Ureter (tissue), 1 donor: ENCODE data around the gene SNX17. TPM values are rescaled to one million over a fixed set of nuclear protein-coding genes. Genes with fewer than 3 reads are reported as not detected.
"Not testable (repeated sequence)": the region's sequence is repeated elsewhere in the genome, so short reads cannot be mapped to it uniquely, and the experiment has no call there.

Source experiments
- DNase-seq: peaks from one replicate; pipeline ENCODE4 v3.0.0-alpha.2; 2020; ENCODE audit warnings: low spot score
- total RNA-seq: library from RNA; stranded (reverse); gene quantifications from one replicate; pipeline ENCODE4 v1.2.4, GENCODE V29; 2023
- donor health status: DM: yes; HTN: yes; CAD: no.

The SNX17 gene, protein sequence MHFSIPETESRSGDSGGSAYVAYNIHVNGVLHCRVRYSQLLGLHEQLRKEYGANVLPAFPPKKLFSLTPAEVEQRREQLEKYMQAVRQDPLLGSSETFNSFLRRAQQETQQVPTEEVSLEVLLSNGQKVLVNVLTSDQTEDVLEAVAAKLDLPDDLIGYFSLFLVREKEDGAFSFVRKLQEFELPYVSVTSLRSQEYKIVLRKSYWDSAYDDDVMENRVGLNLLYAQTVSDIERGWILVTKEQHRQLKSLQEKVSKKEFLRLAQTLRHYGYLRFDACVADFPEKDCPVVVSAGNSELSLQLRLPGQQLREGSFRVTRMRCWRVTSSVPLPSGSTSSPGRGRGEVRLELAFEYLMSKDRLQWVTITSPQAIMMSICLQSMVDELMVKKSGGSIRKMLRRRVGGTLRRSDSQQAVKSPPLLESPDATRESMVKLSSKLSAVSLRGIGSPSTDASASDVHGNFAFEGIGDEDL
- 102 TPM for total RNA-seq

DNA sequence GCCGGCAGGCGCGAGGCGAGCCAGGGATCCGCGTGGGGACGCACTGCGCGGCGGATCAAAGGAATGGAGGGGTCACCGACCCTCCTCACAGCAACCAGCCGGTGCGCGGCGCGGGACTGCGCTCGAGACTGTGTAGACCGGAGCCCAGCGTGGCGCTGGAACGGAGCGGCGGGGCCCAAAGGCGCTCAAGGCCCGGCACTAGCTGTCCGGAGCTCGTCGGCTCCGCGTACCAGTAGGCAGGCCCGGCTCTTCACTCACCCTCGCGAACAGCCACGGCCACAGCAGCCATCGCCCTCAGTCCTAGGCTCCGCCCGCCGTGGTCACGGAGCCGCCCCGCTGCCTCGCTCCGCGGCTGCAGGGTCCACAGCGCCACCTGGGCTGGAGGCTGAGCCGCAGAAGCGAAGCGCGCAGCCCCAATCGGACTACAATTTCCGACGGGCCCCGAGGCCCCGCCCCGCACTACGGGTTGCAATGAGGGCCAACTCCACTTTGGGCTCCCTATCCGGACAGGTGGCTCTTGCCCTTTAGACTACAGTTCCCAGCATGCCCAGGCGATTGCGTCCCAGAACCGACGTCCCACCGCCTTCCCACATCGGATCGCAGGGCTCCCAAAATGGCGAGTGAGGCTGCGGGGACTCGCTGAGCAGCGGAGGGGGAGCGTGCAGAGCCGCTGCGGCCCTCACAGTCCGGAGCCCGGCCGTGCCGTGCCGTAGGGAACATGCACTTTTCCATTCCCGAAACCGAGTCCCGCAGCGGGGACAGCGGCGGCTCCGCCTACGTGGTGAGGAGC, at the start of gene SNX17, which contains the start of gene EIF2B4:
TSS of gene SNX17 (plus strand) at position 591 of the 790 bp plus-strand sequence. CDS start at position 719, 128 bp downstream.
TSS of gene EIF2B4 (minus strand) at position 313 of the 790 bp plus-strand sequence. CDS start at position 289, 24 bp downstream.
- DNase-seq, result peak; percentile 99

DNA sequence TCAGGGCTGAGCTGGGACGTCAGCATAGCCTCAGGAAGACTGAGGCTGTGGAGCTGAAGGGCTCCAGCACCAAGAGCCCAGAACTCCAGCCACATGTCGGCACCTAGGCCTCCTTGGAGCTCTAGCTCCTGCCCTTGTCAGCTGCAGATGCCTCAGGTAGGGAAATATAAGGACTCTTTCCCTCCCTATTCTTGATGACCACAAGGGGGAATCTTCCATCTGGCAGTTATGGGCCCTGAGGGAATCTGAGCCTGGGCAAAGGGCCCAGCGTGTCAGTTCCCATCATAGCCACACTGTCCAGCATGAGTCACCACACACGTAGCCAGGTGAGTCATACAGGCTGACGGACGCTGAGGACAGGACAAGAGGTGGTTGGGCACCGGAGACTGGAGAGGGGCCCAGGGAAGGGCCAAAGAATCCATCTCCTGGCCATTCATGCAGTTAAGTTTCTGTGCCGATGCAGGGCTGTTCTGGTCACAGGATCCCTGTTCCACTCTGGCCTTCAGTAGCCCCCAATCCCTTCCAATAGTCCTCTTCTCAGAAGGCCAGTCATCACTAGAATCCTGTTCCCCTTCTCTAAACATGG, 49.4 kb upstream of the SNX17 start:
- DNase-seq, result peak; percentile 62

DNA sequence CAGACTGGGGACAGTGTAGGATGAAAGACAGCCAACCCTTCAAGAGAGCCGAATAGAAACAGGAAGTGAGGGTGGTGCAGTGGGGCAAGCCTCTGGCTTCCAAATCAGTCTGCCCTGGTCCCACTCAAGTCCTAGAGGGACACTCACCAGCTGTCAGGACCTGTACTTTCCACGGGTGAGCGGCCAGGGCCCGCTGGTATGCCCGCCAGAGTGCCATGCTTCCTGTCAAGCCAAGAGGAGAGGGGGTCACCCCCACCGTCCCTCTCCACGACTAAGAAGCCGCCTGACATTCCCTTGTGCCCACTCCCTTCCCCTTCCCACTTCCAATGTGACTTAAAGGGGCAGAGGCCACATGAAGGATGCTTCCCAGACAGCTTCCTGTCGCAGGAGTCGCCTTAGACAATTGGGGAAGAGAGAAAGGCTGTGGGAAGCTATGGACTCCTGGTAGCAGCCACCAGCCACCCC, 48.1 kb upstream of the SNX17 start:
- no peak for DNase-seq

DNA sequence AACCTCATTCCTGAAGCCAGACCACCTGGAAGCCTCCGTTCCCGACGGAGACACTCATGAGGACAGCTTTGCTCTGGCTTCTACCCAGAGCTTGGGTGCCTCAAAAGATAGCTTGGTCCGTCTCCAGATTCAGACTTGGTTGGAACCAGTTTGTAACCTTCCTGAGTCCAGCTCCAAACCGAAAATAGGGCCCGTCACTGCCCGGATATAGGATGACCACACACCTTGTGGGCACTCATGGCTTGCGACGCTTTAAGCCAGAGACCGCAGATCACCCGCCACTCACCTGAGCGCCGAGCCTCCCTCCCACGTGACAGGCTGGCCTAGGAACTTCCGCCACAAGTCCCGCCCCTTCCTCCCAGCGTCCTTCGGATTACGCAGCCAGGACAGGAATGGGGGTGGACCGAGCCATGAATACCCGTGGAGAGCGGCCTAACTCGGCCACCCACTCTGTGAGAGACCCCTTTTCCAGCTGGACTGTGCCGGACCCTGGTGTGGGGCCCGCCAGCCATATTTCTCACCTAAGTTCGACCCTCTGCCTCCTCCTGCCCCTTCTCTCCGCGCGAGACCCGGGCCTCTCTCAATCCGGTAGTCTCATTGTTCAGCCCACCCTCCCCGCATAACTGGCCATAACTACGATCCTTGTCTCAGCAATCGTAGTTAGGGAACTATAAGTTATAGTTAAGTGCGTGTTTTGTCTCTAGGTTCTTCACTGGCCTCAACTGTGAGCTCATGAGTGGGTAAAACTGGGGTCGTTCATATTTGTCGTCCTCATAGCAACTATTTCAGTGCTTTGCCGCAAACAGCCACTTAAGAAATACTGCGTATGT, 47.4 kb upstream of the SNX17 start, which contains the start of gene MPV17:
TSS of gene MPV17 (minus strand) at position 332 of the 830 bp plus-strand sequence. CDS start 580 bp downstream, outside the sequence.
- peak; percentile 95 for DNase-seq

DNA sequence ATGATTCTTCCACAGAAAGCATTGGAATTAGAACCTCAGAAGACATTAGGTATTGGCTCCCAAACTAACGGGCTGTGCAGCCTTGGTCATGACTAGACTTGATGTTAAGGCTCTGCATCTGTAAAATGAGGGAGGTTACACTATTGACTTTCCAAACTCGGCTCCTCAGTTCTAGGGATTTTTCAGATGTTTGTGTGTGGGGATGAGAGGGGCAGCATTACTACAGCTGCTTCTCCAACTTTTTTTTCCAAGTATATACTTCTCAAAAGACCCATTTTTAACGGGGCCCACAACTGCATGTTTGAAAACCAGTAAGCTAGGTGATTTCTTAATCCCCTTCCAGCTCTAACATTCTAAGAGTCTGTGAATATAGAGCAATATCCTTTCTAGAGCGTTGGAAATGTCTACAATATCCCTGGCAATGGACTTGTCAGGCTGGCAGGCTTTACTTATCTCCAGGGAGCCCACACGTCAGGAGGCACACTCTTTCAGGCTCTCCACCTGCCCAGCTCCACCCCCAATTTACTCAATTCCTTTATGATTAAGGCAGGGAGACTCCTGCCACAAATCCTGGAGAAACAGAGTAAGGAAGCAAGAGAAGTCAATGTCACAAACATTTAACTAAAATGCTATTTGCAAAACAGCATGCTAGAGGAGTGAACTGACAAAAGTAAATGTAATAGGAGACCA, 46.7 kb upstream of the SNX17 start:
- no peak for DNase-seq

DNA sequence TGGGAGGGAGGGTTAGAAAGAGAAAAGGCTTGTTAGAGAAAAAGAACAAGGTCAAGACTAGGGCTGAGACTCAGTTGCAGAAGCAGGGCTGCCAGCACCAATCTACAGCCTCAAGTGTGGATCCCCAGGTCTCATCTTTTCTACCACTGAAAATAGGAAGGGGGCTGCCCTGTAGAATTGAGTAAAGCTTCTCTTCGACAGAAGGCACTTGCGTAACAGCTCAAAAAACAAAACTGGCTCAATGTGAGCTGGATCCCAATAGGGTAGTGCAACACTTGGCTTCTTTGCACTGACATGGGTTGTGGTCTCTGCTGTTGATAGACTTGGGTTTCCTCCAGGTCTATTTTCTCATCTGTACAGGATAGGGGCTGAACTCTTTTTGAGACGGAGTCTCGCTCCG, 45.7 kb upstream of the SNX17 start:
- no peak for DNase-seq

DNA sequence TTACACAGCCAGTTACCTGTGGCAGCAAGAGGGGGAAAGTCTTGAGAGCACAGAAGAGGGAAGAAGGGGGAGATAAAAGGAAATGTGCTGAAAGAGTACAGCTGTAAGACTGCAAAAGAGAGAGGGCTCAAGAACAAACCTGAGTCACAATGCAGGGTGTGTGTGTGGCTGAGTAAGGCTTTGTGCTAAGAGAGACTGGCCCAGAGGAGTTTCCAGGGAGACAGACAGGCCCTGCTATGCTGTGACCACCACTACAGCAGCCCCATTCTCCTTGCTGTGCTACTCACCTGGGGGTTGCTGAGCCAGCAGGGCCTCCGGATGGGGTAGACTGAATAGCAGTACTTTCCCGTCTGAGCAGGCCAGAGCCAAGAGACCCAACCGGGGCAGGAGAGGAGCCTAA, 35.1 kb upstream of the SNX17 start:
- no peak for DNase-seq

DNA sequence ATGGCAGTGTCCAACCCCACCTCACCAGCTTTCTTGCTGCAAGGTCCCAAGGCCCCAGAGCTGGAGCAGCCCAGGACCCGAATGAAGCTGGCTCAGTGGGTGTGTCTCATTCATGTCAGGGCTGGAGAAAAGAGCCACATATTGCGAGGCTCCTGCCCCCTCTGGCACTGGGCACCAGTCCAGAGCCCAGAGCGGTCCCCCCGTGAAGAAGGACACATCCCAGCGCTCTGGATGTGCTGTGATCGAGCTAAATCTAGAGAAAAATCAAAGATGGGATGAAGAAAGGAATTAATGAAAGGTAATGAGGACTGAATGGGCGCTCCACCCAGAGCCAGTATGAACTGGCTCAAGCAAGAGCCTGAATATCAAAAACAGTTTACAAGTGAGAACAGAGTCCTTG, 34.2 kb upstream of the SNX17 start:
- DNase-seq, result no peak

DNA sequence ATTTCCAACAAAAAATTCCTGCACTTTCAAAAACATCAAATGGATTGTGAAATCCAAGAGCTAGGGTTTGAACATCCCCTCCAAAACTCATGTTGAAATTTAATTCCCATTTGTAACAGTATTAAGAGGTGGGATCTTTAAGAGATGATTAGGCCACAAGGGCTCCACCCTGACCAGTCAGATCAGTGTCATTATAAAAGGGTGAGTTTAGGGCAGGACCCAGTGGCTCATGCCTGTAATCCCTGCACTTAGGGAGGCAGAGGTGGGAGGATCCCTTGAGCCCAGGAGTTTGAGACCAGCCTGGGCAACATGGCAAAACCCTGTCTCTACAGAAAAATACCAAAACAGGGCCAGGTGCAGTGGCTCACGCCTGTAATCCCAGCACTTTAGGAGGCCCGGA, 22.8 kb upstream of the SNX17 start:
- DNase-seq, result no peak

DNA sequence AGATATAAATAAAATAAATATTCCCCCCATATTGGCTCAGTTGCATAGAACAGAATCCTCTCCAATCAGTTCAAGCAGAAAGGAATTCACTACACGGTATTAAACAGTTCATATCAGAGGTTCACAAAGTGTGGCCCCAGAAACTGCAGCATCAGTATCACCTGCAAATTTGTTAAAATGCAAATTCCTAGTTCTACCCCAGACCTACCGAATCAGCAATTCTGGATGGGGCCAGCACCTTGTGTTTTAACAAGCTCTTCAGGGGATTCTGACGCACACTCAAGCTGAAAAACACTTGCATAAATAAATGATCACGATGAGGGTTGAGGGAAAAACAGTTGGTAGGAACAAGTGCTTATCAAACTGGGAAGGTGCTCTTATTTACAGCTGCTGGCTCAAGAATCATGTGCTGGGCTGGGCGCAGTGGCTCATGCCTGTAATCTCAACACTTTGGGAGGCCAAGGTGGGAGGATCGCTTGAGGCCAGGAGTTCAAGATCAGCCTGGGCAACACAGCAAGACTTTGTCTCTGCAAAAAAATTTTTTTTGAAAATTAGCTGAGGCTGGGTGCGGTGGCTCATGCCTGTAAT, 20.2 kb upstream of the SNX17 start:
- no peak for DNase-seq

DNA sequence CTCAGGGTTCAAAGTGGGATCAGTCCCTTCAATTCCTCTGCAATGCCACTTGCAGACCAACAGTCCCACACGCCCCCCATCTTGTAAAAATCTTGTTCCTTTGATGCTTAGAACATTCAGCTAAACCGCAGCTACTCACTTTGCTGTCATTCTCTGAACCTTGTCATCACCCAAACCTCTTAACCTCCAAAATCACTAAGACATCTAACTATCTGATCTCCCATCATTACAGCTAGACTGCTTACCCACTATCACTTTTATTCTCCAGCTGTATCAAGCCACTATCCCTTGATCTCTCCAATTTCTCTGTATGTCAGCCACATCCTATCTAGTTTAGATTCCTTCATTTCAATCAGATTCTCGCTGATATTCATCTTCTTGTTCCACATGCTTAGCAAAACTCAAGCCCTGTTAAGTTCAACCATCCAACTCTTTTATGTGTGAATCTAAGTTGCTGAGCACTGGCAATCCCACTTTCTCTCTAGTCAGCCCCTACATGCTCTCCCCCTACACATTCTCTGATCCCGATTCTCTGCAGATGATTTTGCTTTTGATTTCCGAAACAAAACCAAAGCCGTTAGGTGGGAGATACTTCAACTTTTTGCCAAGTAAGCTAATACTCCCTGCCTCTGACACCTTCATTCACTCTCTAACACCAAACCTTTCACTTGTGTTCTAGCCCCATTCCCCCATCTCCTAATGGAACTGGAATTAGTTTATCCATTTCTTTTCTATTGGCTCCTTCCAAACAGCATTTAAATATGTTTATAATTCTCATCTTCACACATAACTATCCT, 18.4 kb upstream of the SNX17 start:
- no peak for DNase-seq

DNA sequence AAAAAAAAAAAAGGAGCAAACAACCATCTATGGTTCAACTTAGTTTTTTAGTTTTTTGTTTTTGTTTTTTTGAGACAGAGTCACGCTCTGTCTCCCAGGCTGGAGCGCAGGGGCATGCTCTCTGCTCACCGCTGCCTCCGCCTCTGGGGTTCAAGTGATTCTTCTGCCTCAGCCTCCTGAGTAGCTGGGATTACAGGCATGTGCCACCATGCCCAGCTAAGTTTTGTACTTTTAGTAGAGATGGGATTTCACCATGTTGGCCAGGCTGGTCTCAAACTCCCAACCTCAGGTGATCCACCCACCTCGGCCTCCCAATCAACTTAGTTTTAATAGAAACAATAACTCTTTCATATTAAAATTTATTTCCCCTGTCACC, 17.0 kb upstream of the SNX17 start:
- not testable (repeated sequence) for DNase-seq

DNA sequence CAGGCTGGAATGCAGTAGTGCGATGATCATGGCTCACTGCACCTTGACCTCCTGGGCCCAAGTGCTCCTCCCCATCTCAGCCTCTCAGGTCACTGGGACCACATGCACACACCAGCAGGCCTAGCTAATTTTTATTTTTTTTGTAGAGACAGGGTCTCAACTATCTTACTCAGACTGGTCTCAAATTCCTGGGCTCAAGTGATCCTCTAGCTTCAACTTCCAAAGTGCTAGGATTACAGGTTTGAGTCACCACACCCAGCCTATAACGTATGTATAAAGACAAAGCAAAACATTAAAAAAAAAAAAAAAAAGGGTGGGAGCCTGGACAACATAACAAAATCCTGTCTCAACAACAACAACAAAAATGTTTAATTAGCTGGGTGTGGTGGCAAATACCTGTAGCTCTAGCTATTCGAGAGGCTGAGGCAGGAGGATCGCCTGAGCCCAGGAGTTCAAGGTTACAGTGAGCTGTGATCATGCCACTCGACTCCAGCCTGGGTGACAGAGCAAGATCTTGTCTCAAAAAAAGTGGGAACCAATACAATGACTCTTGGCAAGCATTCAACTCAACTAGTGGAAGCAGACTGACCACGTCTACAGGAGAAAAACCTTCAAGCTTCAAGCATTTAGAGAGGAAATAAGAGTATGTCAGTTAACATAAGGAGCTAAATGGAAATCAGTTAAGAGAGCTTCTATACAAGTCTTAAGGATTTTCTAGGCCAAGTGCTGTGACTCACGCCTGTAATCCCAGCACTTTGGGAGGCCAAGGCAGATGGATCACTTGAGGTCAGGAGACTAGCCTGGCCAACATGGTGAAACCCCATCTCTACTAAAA, 16.4 kb upstream of the SNX17 start:
- DNase-seq, result no peak

DNA sequence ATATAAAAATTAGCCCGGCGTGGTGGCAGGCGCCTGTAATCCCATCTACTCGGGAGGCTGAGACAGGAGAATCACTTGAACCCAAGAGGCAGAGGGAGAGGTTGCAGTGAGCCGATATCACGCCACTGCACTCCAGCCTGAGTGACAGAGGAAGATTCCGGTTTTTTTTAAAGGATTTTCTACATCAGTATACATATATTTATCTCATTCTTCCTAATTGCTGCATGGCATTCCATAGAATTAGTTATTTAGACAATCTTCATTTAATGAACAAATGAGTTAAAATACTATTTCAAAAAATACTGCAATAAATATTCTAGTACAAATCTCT, 15.9 kb upstream of the SNX17 start:
- DNase-seq, result no peak

DNA sequence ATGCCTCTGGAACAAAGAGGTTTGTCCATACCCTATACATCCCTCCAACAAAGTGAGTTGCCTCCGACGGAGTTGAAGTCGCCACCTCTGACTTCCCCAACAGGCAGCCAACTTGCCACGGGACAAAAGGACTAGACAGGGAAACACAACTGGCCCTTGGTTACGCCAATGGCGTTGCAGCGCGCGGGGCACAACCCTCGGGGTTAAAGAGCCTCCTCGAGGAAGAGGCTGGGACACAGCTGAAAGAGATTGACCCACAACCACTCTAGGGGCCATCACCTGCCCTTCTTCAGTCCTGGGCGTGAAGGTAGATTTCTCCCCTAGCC, 14.4 kb upstream of the SNX17 start:
- DNase-seq, result peak; percentile 70

DNA sequence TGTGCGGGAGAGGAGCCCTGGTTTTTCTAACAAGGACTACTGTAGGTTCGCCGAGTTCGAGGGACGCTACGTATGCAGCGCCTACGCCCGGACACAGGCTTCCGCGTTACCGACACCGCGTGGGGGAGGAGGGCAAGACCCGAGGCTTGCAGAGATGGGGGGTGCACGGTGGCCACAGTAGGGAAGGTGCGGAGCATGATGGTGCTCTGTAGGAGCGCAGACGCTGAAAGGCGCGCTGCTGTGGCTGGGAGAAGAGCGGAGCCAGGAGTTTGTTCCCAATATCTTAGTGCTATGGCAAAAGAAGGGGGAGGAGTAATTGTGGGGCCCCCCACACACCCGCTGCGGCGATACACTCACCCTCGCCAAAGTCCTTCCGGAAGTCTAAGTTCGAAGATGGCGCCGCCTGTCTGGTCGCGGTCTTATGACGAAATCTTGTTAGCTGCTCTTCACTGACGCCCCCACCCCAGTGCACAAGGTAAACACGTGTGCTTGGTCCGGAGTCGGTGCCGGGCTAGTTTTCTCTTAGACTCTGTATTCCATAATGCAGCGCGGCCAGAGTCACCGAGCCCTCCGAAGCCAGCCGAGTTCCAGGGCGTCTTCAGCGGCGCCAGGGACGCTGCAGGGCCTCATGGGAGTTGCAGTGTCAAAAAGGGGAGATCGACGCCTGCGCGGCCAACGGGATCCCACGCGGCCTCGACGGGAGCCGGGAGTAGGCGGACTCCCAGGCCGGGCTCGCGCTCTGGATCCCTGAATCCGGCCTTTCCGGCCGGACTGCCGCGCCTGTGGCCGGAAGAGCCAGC, 13.8 kb upstream of the SNX17 start, which contains the start of gene GTF3C2:
TSS of gene GTF3C2 (minus strand) at position 383 of the 800 bp plus-strand sequence. CDS start 13,210 bp downstream, outside the sequence.
- DNase-seq, result peak; percentile 95

DNA sequence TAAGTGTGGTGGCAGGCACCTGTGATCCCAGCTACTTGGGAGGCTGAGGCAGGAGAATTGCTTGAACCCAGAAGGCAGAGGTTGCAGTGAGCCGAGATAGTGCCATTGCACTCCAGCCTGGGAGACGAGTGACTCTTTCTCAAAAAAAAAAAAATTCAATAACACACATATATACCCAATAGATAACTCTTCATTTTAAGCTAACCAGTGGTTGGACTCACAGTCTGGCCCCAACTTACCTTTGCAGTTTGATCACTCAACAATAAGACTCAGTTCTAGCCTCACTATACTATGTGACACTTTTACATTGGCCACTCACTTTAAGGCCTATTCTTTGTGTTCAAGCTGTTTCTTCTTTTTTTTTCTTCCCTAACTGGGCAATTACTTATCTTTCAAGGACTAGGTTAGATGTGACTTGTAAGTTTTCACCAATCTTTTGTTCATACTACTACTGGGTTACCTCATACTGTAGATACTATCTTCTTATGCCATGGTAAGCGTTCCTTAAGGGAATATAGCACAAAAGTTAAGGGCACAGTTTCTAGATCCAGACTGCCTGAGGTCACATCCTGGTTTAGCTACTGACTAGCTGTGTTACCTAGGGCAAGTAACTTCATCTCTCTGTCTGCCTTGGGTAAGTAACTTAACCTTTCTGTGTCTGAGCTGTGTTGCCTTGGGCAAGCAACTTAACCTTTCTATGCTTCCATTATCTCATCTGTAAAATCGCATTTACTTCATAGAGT, 7.6 kb upstream of the SNX17 start:
- DNase-seq, result no peak
